Measurements from ENCODE around the gene FBXW5. TPM values are rescaled to one million over a fixed set of nuclear protein-coding genes. Genes with fewer than 3 reads are reported as not detected.

FBXW5 gene
- total and polyA plus RNA-seq, 2 experiments from 2014 or later, result 110 to 234 TPM

GRCh38 chr9:136900988-136901515, 43.5 kb downstream of the FBXW5 start:
- peak overlapping the region; percentile 30 for H3K4me2 ChIP-seq (ENCODE audit: unreplicated experiment)
- in situ Hi-C loops (cut with MboI), result no loop called here
- H3K9ac ChIP-seq, result peak overlapping the region; percentile 64

GRCh38 chr9:136900556-136900955, 44.0 kb downstream of the FBXW5 start:
- Histone ChIP-seq H3K4me3 (no peak overlapping the region), H3K9me3 (ENCODE audit: low read depth) (no peaks in the 10 kb centered on the region), H3K36me3 (ENCODE audit: low read depth) (peaks cover 3% of the 10 kb centered on the region; the same call in 1 of the 2 replicates), H3K79me2 (ENCODE audit: insufficient read depth) (peaks cover 43% of the 10 kb centered on the region), H3F3A (ENCODE audit: insufficient read depth) (peaks cover 11% of the 10 kb centered on the region), H3K27ac (no peak overlapping the region), H3K9me2 (ENCODE audit: insufficient read depth) (no peaks in the 10 kb centered on the region), H3K27me3 (replicated peaks; ENCODE audit: insufficient read depth) (no peaks in the 10 kb centered on the region), H3K9ac (no peak overlapping the region), H2AFZ (no peak overlapping the region), H3K4me1 (ENCODE audit: insufficient read depth) (peaks cover 19% of the 10 kb centered on the region), H3K4me2 (ENCODE audit: unreplicated experiment) (no peak overlapping the region), H4K20me1 (ENCODE audit: insufficient read depth) (no peaks in the 10 kb centered on the region)
- DNase-seq, result no peak
- WGBS, 2 experiments (ENCODE audit: low coverage in 1 of 2, low lambda C conversion rate in 2 of 2, missing lambda C conversion rate in 2 of 2), result 89 to 90% methylated on average over 10 of the region's 10 CpGs
- TF ChIP-seq EZH2phosphoT487 (IDR thresholded peaks at IDR 0.05; ENCODE audit: insufficient read depth, low read depth) (no peak), EZH2 (IDR thresholded peaks at IDR 0.05; ENCODE audit: insufficient read depth, poor library complexity, severe bottlenecking) (no peak)
- in situ Hi-C loops (cut with MboI), result no loop called here

More at GRCh38 chr9:136900988-136901515, 43.5 kb downstream of the FBXW5 start:
- Histone ChIP-seq H3K27me3 (replicated peaks; ENCODE audit: insufficient read depth) (no peaks in the 10 kb centered on the region), H3K4me1 (ENCODE audit: insufficient read depth) (peaks cover 19% of the 10 kb centered on the region), H3F3A (ENCODE audit: insufficient read depth) (peaks cover 11% of the 10 kb centered on the region), H2AFZ (peak overlapping the region; percentile 26), H3K9me3 (ENCODE audit: low read depth) (no peaks in the 10 kb centered on the region), H3K9me2 (ENCODE audit: insufficient read depth) (no peaks in the 10 kb centered on the region), H3K4me3 (no peak overlapping the region), H3K79me2 (ENCODE audit: insufficient read depth) (peaks cover 38% of the 10 kb centered on the region), H3K36me3 (ENCODE audit: low read depth) (peaks cover 3% of the 10 kb centered on the region; the same call in 1 of the 2 replicates), H4K20me1 (ENCODE audit: insufficient read depth) (no peaks in the 10 kb centered on the region), H3K27ac (peak overlapping the region; percentile 67)
- TF ChIP-seq EZH2 (IDR thresholded peaks at IDR 0.05; ENCODE audit: insufficient read depth, poor library complexity, severe bottlenecking) (no peak), EZH2phosphoT487 (IDR thresholded peaks at IDR 0.05; ENCODE audit: insufficient read depth, low read depth) (no peak)
- 73 to 76% methylated on average over 13 of the region's 13 CpGs for WGBS, 2 experiments (ENCODE audit: low coverage in 1 of 2, low lambda C conversion rate in 2 of 2, missing lambda C conversion rate in 2 of 2)
- DNase-seq, result no peak

- Histone ChIP-seq H3K9ac (no peak overlapping the region), H3K4me1 (ENCODE audit: insufficient read depth) (peaks cover 19% of the 10 kb centered on the region), H3K9me3 (ENCODE audit: low read depth) (no peaks in the 10 kb centered on the region), H3K27me3 (replicated peaks; ENCODE audit: insufficient read depth) (no peaks in the 10 kb centered on the region), H3K9me2 (ENCODE audit: insufficient read depth) (no peaks in the 10 kb centered on the region), H3K27ac (no peak overlapping the region), H3F3A (ENCODE audit: insufficient read depth) (peaks cover 11% of the 10 kb centered on the region), H3K4me3 (no peak overlapping the region), H3K79me2 (ENCODE audit: insufficient read depth) (peaks cover 45% of the 10 kb centered on the region), H2AFZ (no peak overlapping the region), H3K36me3 (ENCODE audit: low read depth) (peaks cover 3% of the 10 kb centered on the region; the same call in 1 of the 2 replicates), H4K20me1 (ENCODE audit: insufficient read depth) (no peaks in the 10 kb centered on the region), H3K4me2 (ENCODE audit: unreplicated experiment) (no peak overlapping the region)
- TF ChIP-seq EZH2 (IDR thresholded peaks at IDR 0.05; ENCODE audit: insufficient read depth, poor library complexity, severe bottlenecking) (no peak), EZH2phosphoT487 (IDR thresholded peaks at IDR 0.05; ENCODE audit: insufficient read depth, low read depth) (no peak)
- no peak for DNase-seq
- in situ Hi-C loops (cut with MboI), result no loop called here
- WGBS, 2 experiments (ENCODE audit: low coverage in 1 of 2, low lambda C conversion rate in 2 of 2, missing lambda C conversion rate in 2 of 2), result 88% methylated on average over 9 of the region's 9 CpGs
These were observed 45.3 kb downstream of the FBXW5 start for GRCh38 chr9:136899196-136899595.

GRCh38 chr9:136898483-136899100, 45.9 kb downstream of the FBXW5 start:
- DNase-seq, result no peak
- Histone ChIP-seq H3K4me2 (ENCODE audit: unreplicated experiment) (no peak overlapping the region), H3K36me3 (ENCODE audit: low read depth) (peaks cover 3% of the 10 kb centered on the region; the same call in 1 of the 2 replicates), H2AFZ (no peak overlapping the region), H3K4me1 (ENCODE audit: insufficient read depth) (peaks cover 19% of the 10 kb centered on the region), H3K9ac (no peak overlapping the region), H3K9me3 (ENCODE audit: low read depth) (no peaks in the 10 kb centered on the region), H3K9me2 (ENCODE audit: insufficient read depth) (no peaks in the 10 kb centered on the region), H3K27ac (no peak overlapping the region), H3K4me3 (no peak overlapping the region), H3K79me2 (ENCODE audit: insufficient read depth) (peaks cover 45% of the 10 kb centered on the region), H4K20me1 (ENCODE audit: insufficient read depth) (no peaks in the 10 kb centered on the region), H3K27me3 (replicated peaks; ENCODE audit: insufficient read depth) (no peaks in the 10 kb centered on the region), H3F3A (ENCODE audit: insufficient read depth) (peaks cover 11% of the 10 kb centered on the region)
- WGBS, 2 experiments (ENCODE audit: low coverage in 1 of 2, low lambda C conversion rate in 2 of 2, missing lambda C conversion rate in 2 of 2), result 93 to 99% methylated on average over 19 to 21 of the region's 21 CpGs
- no peak for TF ChIP-seq EZH2 (IDR thresholded peaks at IDR 0.05; ENCODE audit: insufficient read depth, poor library complexity, severe bottlenecking)
- no peak for TF ChIP-seq EZH2phosphoT487 (IDR thresholded peaks at IDR 0.05; ENCODE audit: insufficient read depth, low read depth)
- in situ Hi-C loops (cut with MboI), result no loop called here

Data from GM23248 (cell line).